Astrocyte of the cerebellum (primary cell): Measurements from ENCODE around the gene RNF181.
"Not testable (repeated sequence)": the region's sequence is repeated elsewhere in the genome, so short reads cannot be mapped to it uniquely, and the experiment has no call there.

Source experiments
- DNase-seq: peaks from one replicate; pipeline ENCODE4 v3.0.0-alpha.2; 2011; ENCODE audit warnings: low read depth
- H3K4me3 ChIP-seq: 2 replicates; pipeline ENCODE4 v1.5.1; 2011; ENCODE audit warnings: mild to moderate bottlenecking, low read depth, low read length, moderate library complexity
- CTCF ChIP-seq: IDR thresholded peaks from 2 replicates; pipeline ENCODE4 v1.5.1; 2012; ENCODE audit warnings: low read length, low read depth, moderate library complexity, mild to moderate bottlenecking; ENCODE audit errors: missing control alignments
- in situ Hi-C: cut with HindIII; loops from 2 replicates; pipeline ENCODE4 v1.10.0; 2017; ENCODE audit warnings: low sequenced_read_pairs

RNF181 gene

DNA sequence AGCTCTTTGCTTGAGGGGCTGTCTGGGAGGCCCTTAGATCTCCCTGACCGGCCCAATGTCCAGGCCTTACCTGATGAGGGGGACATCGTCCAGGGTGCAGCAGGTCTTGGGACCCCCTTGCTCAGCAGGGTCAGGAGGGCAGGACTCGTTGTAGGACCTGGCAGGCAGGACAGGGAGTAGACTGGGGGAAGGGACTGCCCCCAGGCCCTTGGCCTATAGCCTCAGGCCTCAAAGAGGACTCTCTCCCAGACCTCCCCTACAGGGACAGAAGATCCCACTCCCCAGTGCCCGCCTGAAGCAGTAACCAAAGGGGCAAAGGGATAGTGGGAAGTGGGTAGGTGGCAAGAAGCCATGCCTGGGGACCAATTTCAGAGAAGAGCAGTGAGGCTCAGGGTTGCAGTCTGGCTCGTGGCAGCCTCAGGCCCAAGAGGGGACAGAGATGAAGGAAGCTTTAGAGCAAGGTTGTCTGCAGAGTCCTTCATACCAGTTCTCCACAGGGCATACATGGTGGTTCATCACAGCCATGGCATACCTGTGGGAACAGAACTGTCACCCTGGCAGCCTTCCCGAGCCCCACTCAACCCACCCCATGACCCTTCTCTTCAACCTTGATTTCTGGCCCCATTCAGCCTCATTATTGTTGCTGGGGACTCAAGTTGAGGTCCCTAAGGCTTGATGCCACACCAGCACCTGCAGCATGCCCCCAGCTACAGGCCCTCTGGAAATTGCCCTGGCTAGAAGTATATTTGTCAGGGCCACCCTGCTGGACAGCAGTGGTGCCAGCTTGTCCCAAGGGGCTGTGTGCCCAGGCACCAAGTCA is 5.6 kb downstream of the RNF181 start:
- no peak for DNase-seq
- in situ Hi-C loops: loop anchor here (5.0 kb wide), 1 partner anchor 106 kb away; no protein-coding TSS in a partner anchor
- H3K4me3 ChIP-seq: peak overlapping the region; percentile 82
- no peak for TF ChIP-seq CTCF

GRCh38 chr2:85601771-85602475 is 6.4 kb downstream of the RNF181 start:
- H3K4me3 ChIP-seq: peak overlapping the region; percentile 82
- in situ Hi-C loops: loop anchor here (5.0 kb wide), 1 partner anchor 105 kb away; no protein-coding TSS in a partner anchor
- TF ChIP-seq CTCF: no peak
- DNase-seq: no peak

DNA sequence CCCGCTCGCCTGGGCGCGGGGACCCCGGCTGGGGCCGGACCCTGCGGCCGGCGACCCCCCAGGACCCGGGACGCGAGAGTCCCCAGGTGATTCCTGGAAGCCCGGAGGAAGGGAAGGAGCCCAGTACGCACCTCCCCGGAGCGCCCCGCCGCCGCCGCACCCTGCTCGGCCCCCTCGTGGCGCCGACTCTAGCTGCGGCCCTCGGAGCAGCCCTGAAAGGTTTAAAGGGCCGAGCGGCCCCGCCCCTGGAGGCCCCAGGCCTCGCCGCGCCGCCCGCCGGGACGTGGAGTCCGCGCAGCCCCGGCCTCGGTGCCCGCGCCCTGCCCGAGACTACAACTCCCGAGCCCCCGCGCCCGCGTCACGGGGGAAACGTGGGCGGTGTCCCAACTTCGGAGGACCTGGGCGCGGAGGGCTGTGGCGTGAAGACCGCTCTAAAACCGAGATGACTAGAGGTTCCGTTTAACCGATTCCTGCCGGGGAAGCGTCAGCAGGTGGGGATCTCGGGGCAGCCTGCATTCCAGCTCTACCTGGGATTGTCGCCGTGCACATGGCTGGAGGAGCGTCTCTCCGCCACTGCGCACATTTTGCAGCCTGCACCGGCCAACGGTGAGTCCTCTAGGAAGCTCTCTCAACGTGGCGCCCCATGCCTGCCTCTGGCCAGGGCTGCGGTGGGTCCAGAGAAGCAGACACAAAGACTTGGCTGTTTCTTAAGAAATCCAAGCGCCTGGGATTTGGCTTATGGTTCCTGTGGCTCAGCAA is 7.1 kb downstream of the RNF181 start, which contains the start of gene TMEM150A:
TMEM150A (minus strand) TSS at position 223 of the 759 bp plus-strand sequence. CDS start 750 bp downstream, outside the sequence.
- DNase-seq: peak; percentile 63
- peak; percentile 13 for TF ChIP-seq CTCF
- peak within 1 kb of the TSS; percentile 82 for H3K4me3 ChIP-seq
- in situ Hi-C loops: loop anchor here (5.0 kb wide), 1 partner anchor 105 kb away; no protein-coding TSS in a partner anchor

GRCh38 chr2:85604133-85604444 is 8.5 kb downstream of the RNF181 start:
- DNase-seq: not testable (repeated sequence)
- in situ Hi-C loops: loop anchor here (5.0 kb wide), 1 partner anchor 103 kb away; no protein-coding TSS in a partner anchor
- peak overlapping the region; percentile 82 for H3K4me3 ChIP-seq

DNA sequence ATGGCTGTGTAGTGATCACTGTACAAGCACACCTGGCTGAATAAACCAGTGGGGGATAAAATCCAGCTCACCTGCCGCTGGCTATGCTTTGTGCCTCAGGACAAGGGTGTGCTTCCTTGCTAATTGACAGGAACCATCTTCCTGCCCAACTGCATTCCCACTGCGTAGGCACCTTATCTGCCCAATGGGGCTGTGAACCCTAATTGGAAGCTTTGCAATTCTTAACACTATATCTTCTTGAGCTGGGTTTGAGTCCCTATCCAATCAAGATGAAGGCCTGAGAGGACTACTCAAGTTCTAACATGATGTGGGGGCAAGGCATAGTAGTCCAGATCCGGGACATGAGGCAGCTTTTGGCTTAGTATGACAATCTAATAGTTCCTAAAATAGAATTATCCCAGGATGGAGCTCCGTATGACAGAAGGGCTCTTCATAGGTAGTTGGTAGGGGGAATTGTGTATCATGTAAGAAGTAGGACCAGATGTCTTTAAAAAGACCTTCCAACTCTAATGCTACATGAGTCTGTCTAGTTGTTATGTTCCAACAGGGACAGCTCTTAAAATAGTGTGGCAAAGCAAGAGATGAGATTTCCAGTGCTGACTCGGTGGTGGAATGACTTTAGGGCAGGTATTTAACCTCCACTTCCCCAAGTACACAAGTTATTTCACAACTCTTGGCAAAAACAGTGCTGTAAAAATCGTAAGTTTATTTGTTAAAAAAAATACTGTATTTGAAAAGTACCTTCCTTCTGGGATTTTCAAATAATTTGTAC is 9.2 kb downstream of the RNF181 start:
- no peak for DNase-seq
- no peak for TF ChIP-seq CTCF
- in situ Hi-C loops: loop anchor here (5.0 kb wide), 1 partner anchor 103 kb away; no protein-coding TSS in a partner anchor
- H3K4me3 ChIP-seq: no peak overlapping the region

DNA sequence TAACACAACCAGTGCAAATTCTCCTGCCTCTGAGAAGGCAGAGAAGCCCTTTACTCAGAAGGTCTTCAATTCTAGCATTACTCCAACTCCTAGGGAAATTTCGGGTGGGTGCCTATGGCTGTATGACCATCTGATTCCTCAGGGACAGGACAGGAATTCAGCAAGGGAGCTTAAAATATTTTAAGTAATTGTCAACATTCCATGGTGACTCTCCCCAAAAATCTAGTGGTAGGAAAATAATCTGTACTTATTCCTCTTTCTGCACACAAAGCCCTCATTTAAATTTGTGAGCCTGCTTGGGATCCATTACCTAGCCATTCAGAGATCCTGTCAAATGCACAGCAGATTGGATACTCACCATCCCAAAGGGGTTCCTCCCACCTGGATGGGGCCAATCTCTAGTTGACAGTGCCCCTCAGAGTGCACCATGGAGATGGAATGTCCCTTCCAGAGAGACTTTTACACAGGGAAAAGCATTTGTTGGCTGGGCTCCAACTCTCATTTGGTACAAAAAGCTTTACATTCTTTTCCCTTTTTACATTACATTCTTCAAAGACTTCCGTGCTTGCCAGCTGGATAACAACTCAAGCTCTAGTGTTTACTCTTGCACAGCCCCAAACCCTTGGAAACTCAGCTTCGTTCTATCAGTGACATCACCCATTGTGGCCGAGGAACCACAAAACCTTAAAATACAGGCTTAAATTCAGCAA is 10.0 kb downstream of the RNF181 start:
- in situ Hi-C loops: no loop called here
- TF ChIP-seq CTCF: no peak
- H3K4me3 ChIP-seq: no peak overlapping the region
- DNase-seq: peak; percentile 97
